ENCODE data around the gene TIAM2.

DNA sequence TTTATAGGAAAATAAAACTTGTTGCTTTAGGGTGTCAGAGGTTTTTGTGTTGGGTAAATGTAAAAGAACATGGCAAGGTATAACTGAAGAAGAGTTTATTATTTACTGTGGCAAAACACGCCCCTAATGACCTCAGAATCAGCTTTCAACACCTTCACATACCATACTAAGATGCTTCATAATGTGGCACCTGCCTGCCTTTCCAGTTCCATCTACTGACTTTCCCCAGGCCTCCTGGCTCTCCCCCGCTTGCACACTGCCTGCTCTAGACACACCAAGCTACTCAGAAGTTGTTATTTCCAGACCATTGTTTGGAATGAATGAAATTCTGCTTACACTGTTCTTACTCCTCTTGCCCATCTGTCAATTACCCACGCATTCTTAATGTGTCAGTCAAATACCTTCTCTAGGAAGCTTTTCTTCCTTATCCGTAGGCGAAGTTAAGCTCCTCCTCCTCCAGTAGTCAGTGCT is 1.8 kb downstream of the TIAM2 start:
- TF ChIP-seq, protein P1, sequence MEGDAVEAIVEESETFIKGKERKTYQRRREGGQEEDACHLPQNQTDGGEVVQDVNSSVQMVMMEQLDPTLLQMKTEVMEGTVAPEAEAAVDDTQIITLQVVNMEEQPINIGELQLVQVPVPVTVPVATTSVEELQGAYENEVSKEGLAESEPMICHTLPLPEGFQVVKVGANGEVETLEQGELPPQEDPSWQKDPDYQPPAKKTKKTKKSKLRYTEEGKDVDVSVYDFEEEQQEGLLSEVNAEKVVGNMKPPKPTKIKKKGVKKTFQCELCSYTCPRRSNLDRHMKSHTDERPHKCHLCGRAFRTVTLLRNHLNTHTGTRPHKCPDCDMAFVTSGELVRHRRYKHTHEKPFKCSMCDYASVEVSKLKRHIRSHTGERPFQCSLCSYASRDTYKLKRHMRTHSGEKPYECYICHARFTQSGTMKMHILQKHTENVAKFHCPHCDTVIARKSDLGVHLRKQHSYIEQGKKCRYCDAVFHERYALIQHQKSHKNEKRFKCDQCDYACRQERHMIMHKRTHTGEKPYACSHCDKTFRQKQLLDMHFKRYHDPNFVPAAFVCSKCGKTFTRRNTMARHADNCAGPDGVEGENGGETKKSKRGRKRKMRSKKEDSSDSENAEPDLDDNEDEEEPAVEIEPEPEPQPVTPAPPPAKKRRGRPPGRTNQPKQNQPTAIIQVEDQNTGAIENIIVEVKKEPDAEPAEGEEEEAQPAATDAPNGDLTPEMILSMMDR (IDR thresholded peaks at IDR 0.05), result no peak
- TF ChIP-seq POLR2A (IDR thresholded peaks at IDR 0.05), result no peak

Data from uterus (tissue), 2 donors.